ENCODE results near the gene BNIP5. TPM values are rescaled to one million over a fixed set of nuclear protein-coding genes. Genes with fewer than 3 reads are reported as not detected.

Gene BNIP5
- total and polyA plus RNA-seq, 2 of the 13 experiments (the other 11 are each of a cell fraction or from before 2014, with no cell fraction given): not detected

DNA sequence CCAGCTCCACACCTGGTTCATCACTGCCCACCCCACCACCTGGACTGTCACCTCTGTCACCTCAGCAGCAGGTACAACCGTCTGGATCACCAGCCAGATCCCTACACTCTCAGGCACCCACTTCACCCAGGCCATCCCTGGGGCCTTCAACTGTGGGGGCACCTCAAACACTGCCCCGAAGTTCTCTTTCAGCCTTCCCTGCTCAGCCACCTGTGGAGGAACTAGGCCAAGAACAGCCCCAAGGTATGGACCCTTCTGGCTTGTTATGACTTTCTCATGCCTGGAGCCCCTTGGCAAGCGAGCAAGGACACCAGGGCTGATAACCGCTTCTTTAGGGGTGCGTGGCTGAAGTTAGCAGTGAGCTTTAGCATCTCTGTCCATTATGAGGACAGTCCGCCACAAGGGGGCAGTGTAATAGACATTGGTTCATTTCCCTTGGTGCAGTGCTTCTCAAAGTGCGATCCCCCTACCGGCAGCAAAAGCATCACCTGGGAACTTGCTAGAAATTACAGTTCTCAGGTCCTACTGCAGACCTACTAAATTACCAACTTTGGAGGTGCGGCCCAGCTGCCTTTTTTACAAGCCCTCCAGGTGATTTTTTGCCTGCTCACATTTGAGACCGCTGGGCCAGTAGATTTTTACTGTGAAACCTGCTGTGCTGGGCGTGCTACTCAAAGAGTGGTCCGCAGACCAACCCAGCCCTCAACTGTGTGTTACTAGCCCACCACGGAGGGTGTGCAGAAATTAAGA lies 34.3 kb downstream of the BNIP5 start (continued):
- TF ChIP-seq, protein P1, sequence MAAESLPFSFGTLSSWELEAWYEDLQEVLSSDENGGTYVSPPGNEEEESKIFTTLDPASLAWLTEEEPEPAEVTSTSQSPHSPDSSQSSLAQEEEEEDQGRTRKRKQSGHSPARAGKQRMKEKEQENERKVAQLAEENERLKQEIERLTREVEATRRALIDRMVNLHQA (CRISPR knock-in tag; IDR thresholded peaks at IDR 0.05): no peak
- TF ChIP-seq RNF2 (conservative IDR thresholded peaks at IDR 0.05; ENCODE audit: low read depth) (0 out of 2 replicates have a peak, but pooled peaks have one; percentile 22), SALL1 (CRISPR knock-in tag; IDR thresholded peaks at IDR 0.05) (peak; percentile 57), NCOA5 (CRISPR knock-in tag; IDR thresholded peaks at IDR 0.05) (no peak), PREB (CRISPR knock-in tag; IDR thresholded peaks at IDR 0.05) (no peak), ZNF777 (CRISPR knock-in tag; IDR thresholded peaks at IDR 0.05) (no peak), PHF8 (CRISPR knock-in tag; IDR thresholded peaks at IDR 0.05) (no peak), ETV5 (CRISPR knock-in tag; IDR thresholded peaks at IDR 0.05; ENCODE audit: borderline replicate concordance) (peak; percentile 10; the same call in 1 of the 2 replicates), ZNF280D (CRISPR knock-in tag; IDR thresholded peaks at IDR 0.05) (no peak), SRSF1 (optimal IDR thresholded peaks at IDR 0.05; ENCODE audit: low read depth, low read length) (peak; percentile 22), ZNF687 (CRISPR knock-in tag; IDR thresholded peaks at IDR 0.05) (peak; percentile 32), SMAD3 (CRISPR knock-in tag; IDR thresholded peaks at IDR 0.05) (peak; percentile 93; the same call in 1 of the 2 replicates), ZFP1 (CRISPR knock-in tag; IDR thresholded peaks at IDR 0.05) (peak; percentile 63; the same call in 1 of the 2 replicates), CBX1 (IDR thresholded peaks at IDR 0.05; ENCODE audit: low read depth) (peak; percentile 80), PATZ1 (CRISPR knock-in tag; IDR thresholded peaks at IDR 0.05) (peak; percentile 35; the same call in 1 of the 2 replicates), ELF3 (CRISPR knock-in tag; IDR thresholded peaks at IDR 0.05) (0 out of 2 replicates have a peak, but pooled peaks have one; percentile 26)
- TF ChIP-seq, protein P2, sequence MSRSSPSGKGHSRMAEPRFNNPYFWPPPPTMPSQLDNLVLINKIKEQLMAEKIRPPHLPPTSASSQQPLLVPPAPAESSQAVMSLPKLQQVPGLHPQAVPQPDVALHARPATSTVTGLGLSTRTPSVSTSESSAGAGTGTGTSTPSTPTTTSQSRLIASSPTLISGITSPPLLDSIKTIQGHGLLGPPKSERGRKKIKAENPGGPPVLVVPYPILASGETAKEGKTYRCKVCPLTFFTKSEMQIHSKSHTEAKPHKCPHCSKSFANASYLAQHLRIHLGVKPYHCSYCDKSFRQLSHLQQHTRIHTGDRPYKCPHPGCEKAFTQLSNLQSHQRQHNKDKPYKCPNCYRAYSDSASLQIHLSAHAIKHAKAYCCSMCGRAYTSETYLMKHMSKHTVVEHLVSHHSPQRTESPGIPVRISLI (CRISPR knock-in tag; IDR thresholded peaks at IDR 0.05; ENCODE audit: borderline replicate concordance): no peak

Measured in HepG2 (cell line).